Prostate gland (tissue), 2 donors: ENCODE measurements around the gene TEX29.

Experiments
- CTCF ChIP-seq, 4 experiments: fragments of 200-600 bp in 2 of 4; fragments of 450-650 bp in 2 of 4; sonication (generic) in 2 of 4; IDR thresholded peaks; 1 replicate in 3 of 4; 2 replicates in 1 of 4; pipeline ENCODE4 v1.5.1; 2016 to 2019; ENCODE audit warnings: antibody characterized with exemption in 4 of 4, mild to moderate bottlenecking in 2 of 4, moderate library complexity in 2 of 4
- POLR2A ChIP-seq: fragments of 450-650 bp; IDR thresholded peaks from one replicate; pipeline ENCODE4 v1.6.1; 2016; ENCODE audit warnings: antibody characterized with exemption, mild to moderate bottlenecking

GRCh38 chr13:111388851-111389500, 68.5 kb downstream of the TEX29 start:
- TF ChIP-seq CTCF (IDR thresholded peaks at IDR 0.05) (no peak), POLR2A (no peak)
